SJSA1 (cell line): ENCODE data around the gene ENPP6. TPM values are rescaled to one million over a fixed set of nuclear protein-coding genes. Genes with fewer than 3 reads are reported as not detected.

Experiments used
- DNase-seq, 2 experiments: peaks; one replicate each; pipeline ENCODE4 v3.0.0-alpha.2; 2015 to 2020; ENCODE audit warnings: low spot score in 2 of 2, low read depth in 1 of 2
- H3K27ac ChIP-seq: fragments of 250-450 bp; sonication (Bioruptor Pico); 2 replicates; pipeline ENCODE4 v1.5.1; 2020; ENCODE audit warnings: mild to moderate bottlenecking, moderate library complexity
- H3K27me3 ChIP-seq: fragments of 250-450 bp; sonication (Bioruptor Pico); replicated peaks from 2 replicates; pipeline ENCODE4 v1.5.1; 2020; ENCODE audit warnings: mild to moderate bottlenecking, moderate library complexity
- H3K36me3 ChIP-seq: fragments of 250-450 bp; sonication (Bioruptor Pico); 2 replicates; pipeline ENCODE4 v1.5.1; 2020; ENCODE audit warnings: mild to moderate bottlenecking
- H3K4me1 ChIP-seq: fragments of 250-450 bp; sonication (Bioruptor Pico); replicated peaks from 2 replicates; pipeline ENCODE4 v1.6.1; 2021; ENCODE audit warnings: mild to moderate bottlenecking
- H3K4me3 ChIP-seq: fragments of 250-450 bp; sonication (Bioruptor Pico); 2 replicates; pipeline ENCODE4 v1.5.1; 2020; ENCODE audit warnings: mild to moderate bottlenecking
- H3K9me3 ChIP-seq: fragments of 250-450 bp; sonication (Bioruptor Pico); replicated peaks from 2 replicates; pipeline ENCODE4 v1.5.1; 2020; ENCODE audit warnings: mild to moderate bottlenecking
- total RNA-seq: library from RNA; depleted of rRNA; stranded (reverse); fragments of >200 nt; shearing (Covaris generic); gene quantifications from 2 replicates; pipeline ENCODE4 v1.2.3, GENCODE V29; 2014

Gene ENPP6
- total RNA-seq, 1 experiment from 2014 or later, result not detected

GRCh38 chr4:184091986-184092385 is 125.7 kb downstream of the ENPP6 start:
- Histone ChIP-seq H3K27ac (no peak overlapping the region), H3K9me3 (no peaks in the 10 kb centered on the region), H3K4me1 (no peaks in the 10 kb centered on the region), H3K4me3 (no peak overlapping the region), H3K36me3 (no peaks in the 10 kb centered on the region), H3K27me3 (no peaks in the 10 kb centered on the region; the same call in 1 of the 2 replicates)
- DNase-seq, result no peak

DNA sequence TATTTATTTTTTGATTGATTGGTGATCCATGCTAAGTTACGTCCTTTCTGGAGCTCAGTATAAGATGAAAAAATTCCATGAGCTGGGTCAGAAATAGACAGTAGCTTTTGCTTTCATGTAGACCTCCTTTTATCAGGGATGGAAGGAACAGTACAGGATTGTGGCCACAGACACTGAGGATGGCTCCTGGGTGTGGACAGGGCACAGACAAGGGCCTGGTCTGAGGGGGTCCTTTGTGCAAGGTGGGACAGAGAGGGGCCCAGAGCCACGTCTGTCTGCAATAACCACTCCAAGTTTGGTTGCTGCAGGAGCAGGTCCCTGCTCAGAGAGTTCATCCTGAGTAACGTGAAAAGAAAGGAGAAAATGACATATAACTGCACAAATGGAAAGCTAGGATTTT is 127.1 kb downstream of the ENPP6 start:
- Histone ChIP-seq H3K9me3 (no peaks in the 10 kb centered on the region), H3K27me3 (no peaks in the 10 kb centered on the region; the same call in 1 of the 2 replicates), H3K36me3 (no peaks in the 10 kb centered on the region), H3K4me3 (no peak overlapping the region), H3K27ac (no peak overlapping the region), H3K4me1 (no peaks in the 10 kb centered on the region)
- DNase-seq, result no peak

DNA sequence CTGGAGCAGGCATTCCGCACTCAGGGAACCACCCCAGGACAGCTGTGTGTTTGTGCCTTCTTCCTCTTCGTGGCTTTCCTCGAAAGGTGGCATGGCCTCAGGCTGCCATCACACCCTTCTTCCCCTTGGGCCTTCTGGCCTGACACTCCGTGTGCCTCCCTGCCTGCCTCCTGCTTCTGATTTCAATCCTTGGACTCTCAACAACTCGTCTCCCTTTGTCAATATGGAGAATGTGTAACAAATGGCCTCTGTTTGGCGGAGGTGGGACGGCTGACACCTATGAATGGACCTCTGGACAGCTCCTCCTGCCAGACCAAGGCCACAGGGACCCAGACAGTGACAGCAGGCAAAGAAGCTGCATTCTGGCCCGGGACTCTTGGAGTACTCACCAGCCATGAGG is 137.0 kb downstream of the ENPP6 start:
- Histone ChIP-seq H3K27me3 (no peaks in the 10 kb centered on the region), H3K4me3 (no peak overlapping the region), H3K9me3 (no peaks in the 10 kb centered on the region), H3K4me1 (no peaks in the 10 kb centered on the region), H3K36me3 (no peaks in the 10 kb centered on the region), H3K27ac (no peak overlapping the region)
- no peak for DNase-seq

- H3K27ac ChIP-seq, result no peak overlapping the region
- H3K36me3 ChIP-seq, result no peaks in the 10 kb centered on the region
- H3K27me3 ChIP-seq, result no peaks in the 10 kb centered on the region
- no peak overlapping the region for H3K4me3 ChIP-seq
- H3K4me1 ChIP-seq, result no peaks in the 10 kb centered on the region
- no peaks in the 10 kb centered on the region for H3K9me3 ChIP-seq
- no peak for DNase-seq
Observed at GRCh38 chr4:184074677-184075388, 142.8 kb downstream of the ENPP6 start.

- DNase-seq, result no peak
- H3K27me3 ChIP-seq, result 0 out of 2 replicates have a peak, but pooled peaks cover 3% of the 10 kb centered on the region
- no peaks in the 10 kb centered on the region for H3K36me3 ChIP-seq
- H3K4me3 ChIP-seq, result no peak overlapping the region
- H3K27ac ChIP-seq, result no peak overlapping the region
- H3K9me3 ChIP-seq, result no peaks in the 10 kb centered on the region
- H3K4me1 ChIP-seq, result no peaks in the 10 kb centered on the region
Observed at GRCh38 chr4:184067931-184068554, 149.6 kb downstream of the ENPP6 start.

DNA sequence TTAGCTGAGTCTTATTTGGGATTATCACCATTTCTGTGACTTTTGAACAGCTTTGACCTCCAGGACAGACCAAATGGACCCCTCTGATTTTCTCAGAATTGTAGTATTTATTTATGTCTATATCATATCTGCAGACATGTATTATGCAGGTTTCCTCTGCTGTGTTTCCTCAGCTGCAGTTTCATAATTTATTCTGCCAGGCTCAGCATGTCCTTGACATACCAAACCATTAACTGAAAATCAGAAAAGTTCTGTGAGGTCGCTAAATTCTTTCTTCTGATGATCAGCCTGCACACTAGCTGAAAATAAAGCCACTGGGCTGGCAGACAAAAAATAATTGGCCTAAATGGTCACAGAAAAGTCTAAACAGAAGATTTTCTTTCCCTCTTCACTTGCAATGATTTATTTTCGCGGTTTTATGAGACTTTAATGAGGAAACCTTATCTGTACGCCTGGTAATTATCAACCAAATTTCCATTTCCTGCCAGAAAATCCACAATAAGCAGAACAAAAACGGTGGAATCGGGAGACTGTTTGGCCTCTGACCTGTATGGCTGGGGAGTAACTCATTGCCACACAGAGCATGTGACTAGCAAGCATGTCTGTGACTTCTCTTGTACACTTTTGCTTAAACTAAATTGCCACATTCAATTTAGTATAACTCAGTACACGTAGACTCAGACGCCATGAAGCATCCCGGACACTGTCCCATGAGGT is 150.9 kb downstream of the ENPP6 start:
- no peak for DNase-seq
- H3K27me3 ChIP-seq, result 0 out of 2 replicates have a peak, but pooled peaks cover 3% of the 10 kb centered on the region
- no peak overlapping the region for H3K4me3 ChIP-seq
- H3K9me3 ChIP-seq, result no peaks in the 10 kb centered on the region
- no peaks in the 10 kb centered on the region for H3K4me1 ChIP-seq
- no peaks in the 10 kb centered on the region for H3K36me3 ChIP-seq
- H3K27ac ChIP-seq, result no peak overlapping the region

- no peak for DNase-seq
- no peaks in the 10 kb centered on the region for H3K36me3 ChIP-seq
- H3K9me3 ChIP-seq, result no peaks in the 10 kb centered on the region
- 0 out of 2 replicates have a peak, but pooled peaks cover 3% of the 10 kb centered on the region for H3K27me3 ChIP-seq
- H3K4me1 ChIP-seq, result no peaks in the 10 kb centered on the region
- H3K27ac ChIP-seq, result no peak overlapping the region
- no peak overlapping the region for H3K4me3 ChIP-seq
Observed at GRCh38 chr4:184064877-184065276, 152.8 kb downstream of the ENPP6 start.

GRCh38 chr4:184062769-184063168 is 154.9 kb downstream of the ENPP6 start:
- Histone ChIP-seq H3K9me3 (no peaks in the 10 kb centered on the region), H3K36me3 (no peaks in the 10 kb centered on the region), H3K4me1 (no peaks in the 10 kb centered on the region), H3K27ac (no peak overlapping the region), H3K4me3 (no peak overlapping the region), H3K27me3 (0 out of 2 replicates have a peak, but pooled peaks cover 3% of the 10 kb centered on the region)
- DNase-seq, result no peak

DNA sequence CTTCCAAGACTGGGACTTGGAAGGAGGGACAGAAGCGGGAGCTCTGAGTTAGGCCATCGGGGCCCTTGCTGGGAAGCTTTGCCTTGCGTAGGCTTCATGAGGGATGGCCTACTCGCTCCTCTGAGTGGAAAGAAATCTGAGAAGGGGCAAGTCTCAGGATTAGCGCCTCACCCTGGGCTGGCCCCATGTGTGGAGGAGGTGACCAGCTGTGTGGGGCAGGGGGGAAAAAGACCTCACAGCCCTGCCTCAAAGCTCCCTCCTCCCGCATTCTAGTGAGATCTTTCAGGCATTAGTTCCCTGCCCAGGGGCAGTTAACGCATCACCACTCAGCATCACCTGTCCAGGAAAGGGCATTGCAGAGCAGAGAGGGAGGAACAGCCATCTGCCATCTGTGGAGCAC is 156.1 kb downstream of the ENPP6 start:
- H3K4me3 ChIP-seq, result no peak overlapping the region
- H3K4me1 ChIP-seq, result no peaks in the 10 kb centered on the region
- H3K27ac ChIP-seq, result no peak overlapping the region
- H3K36me3 ChIP-seq, result no peaks in the 10 kb centered on the region
- no peak for DNase-seq
- no peaks in the 10 kb centered on the region for H3K9me3 ChIP-seq
- no peaks in the 10 kb centered on the region for H3K27me3 ChIP-seq

GRCh38 chr4:184059099-184059498 is 158.6 kb downstream of the ENPP6 start:
- Histone ChIP-seq H3K27me3 (no peaks in the 10 kb centered on the region), H3K4me1 (no peaks in the 10 kb centered on the region), H3K27ac (no peak overlapping the region), H3K9me3 (no peaks in the 10 kb centered on the region), H3K4me3 (no peak overlapping the region), H3K36me3 (no peaks in the 10 kb centered on the region)
- no peak for DNase-seq

- Histone ChIP-seq H3K4me1 (no peaks in the 10 kb centered on the region), H3K27ac (no peak overlapping the region), H3K36me3 (no peaks in the 10 kb centered on the region), H3K9me3 (no peaks in the 10 kb centered on the region), H3K27me3 (no peaks in the 10 kb centered on the region), H3K4me3 (no peak overlapping the region)
- no peak for DNase-seq
Observed at GRCh38 chr4:184058026-184058425, 159.6 kb downstream of the ENPP6 start.

DNA sequence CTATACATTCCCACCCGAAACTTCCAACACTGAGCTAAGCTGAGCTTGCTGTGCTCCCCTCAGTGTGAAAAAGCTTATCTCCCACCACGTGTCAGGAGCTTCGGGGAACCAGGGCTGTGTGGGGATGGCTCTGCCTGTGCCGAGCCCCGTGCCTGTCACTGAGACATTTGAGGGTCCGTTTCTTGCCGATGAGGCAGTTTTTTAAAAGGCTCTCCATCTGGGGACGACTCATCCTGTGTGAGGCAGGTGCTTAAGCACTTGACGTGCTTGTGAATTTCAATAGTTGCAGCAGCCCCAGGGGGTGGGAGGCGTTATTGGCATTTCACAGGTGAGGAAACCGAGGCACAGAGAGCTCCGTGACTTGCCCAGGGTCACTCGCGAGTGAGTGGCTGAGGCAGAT is 160.8 kb downstream of the ENPP6 start:
- Histone ChIP-seq H3K27ac (no peak overlapping the region), H3K9me3 (no peaks in the 10 kb centered on the region), H3K27me3 (no peaks in the 10 kb centered on the region), H3K4me3 (no peak overlapping the region), H3K36me3 (no peaks in the 10 kb centered on the region), H3K4me1 (no peaks in the 10 kb centered on the region)
- DNase-seq, result no peak

- Histone ChIP-seq H3K9me3 (0 out of 2 replicates have a peak, but pooled peaks cover 2% of the 10 kb centered on the region), H3K4me1 (no peaks in the 10 kb centered on the region), H3K27me3 (no peaks in the 10 kb centered on the region), H3K27ac (no peak overlapping the region), H3K4me3 (no peak overlapping the region), H3K36me3 (no peaks in the 10 kb centered on the region)
- DNase-seq, result no peak
Observed at GRCh38 chr4:184053434-184053833, 164.2 kb downstream of the ENPP6 start.

GRCh38 chr4:184052616-184053015 is 165.1 kb downstream of the ENPP6 start:
- no peak overlapping the region for H3K4me3 ChIP-seq
- H3K36me3 ChIP-seq, result no peaks in the 10 kb centered on the region
- no peak for DNase-seq
- H3K4me1 ChIP-seq, result no peaks in the 10 kb centered on the region
- H3K9me3 ChIP-seq, result 0 out of 2 replicates have a peak, but pooled peaks cover 2% of the 10 kb centered on the region
- H3K27ac ChIP-seq, result no peak overlapping the region
- no peaks in the 10 kb centered on the region for H3K27me3 ChIP-seq
